Bronchial epithelial cell (primary cell): Measurements from ENCODE around the gene RTL10. TPM values are rescaled to one million over a fixed set of nuclear protein-coding genes. Genes with fewer than 3 reads are reported as not detected.

Experiments used
- DNase-seq: peaks from one replicate; pipeline ENCODE4 v3.0.0-alpha.2; 2010; ENCODE audit warnings: low read depth
- FAIRE-seq: peaks from 2 replicates; lab custom pipeline; 2011; peaks lifted over from hg19 to GRCh38; lab: Jason Lieb, UNC
- H3K27me3 ChIP-seq: 2 replicates; pipeline ENCODE4 v1.5.1; 2011; ENCODE audit warnings: low read length; ENCODE audit not compliant: control insufficient read depth, insufficient read depth
- H3K36me3 ChIP-seq: 2 replicates; pipeline ENCODE4 v1.5.1; 2011; ENCODE audit warnings: low read length; ENCODE audit not compliant: control insufficient read depth, insufficient read depth
- H3K4me3 ChIP-seq: 2 replicates; pipeline ENCODE4 v1.5.1; 2011; ENCODE audit warnings: mild to moderate bottlenecking, low read depth, low read length, control low read depth
- CTCF ChIP-seq: IDR thresholded peaks from 2 replicates; pipeline ENCODE4 v1.5.1; 2011; ENCODE audit warnings: mild to moderate bottlenecking, moderate library complexity, low read length, control low read depth, inconsistent platforms; ENCODE audit not compliant: insufficient read depth, severe bottlenecking
- total RNA-seq: library from RNA; depleted of rRNA; stranded (reverse); fragments of >200 nt; gene quantifications from 2 replicates; pipeline ENCODE4 v1.2.1, GENCODE V29; 2014

RTL10 gene
- total RNA-seq, 1 donor from 2014 or later = 9.5 TPM

- DNase-seq = no peak
- no peak for FAIRE-seq
- Histone ChIP-seq H3K4me3 (no peak overlapping the region), H3K36me3 (no peaks in the 10 kb centered on the region), H3K27me3 (no peaks in the 10 kb centered on the region)
- no peak for TF ChIP-seq CTCF
Observed at GRCh38 chr22:19871845-19872778, 17.4 kb upstream of the RTL10 start.

DNA sequence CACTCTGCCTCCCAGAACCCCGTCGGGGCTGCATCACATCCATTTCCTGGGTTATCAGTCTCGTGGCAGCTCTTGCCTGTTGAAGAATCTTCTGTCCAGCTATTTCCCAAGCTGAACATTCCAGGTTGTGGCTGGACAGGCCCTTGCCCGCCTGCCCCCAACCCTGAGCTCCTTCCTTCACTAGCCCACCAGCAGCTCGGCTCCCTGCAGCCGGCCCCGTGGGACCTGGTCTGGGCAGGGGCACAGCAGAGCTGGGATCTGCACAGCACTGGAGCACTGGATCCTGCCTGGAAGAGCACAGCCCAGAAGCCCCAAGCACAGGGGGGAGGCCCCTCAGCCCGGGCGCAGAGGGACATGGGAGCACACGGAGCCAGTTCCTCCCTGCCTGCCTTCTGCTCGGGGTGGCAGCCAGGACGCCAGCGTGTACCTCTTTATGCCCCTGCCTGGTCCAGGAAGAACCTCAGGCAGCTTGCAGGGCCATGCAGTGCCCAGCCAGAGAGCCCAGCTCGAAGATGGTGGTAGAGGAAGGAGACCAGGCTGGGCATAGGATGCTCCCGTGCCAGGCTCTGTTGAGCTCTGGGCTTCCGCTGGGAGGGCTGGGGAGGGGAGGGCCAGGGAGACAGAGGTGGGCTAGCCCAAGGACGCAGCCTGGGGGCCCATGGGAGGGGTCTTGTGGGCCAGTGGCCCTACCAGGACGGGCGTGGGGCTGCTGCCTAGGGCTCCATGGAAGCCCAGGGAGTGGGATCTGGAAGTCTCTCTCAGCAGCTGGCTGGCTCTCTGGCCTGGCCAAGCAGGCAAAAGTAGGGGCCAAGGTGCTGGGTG lies 16.6 kb upstream of the RTL10 start:
- FAIRE-seq (no peak), DNase-seq (no peak)
- no peak for TF ChIP-seq CTCF
- H3K36me3 ChIP-seq = no peaks in the 10 kb centered on the region
- H3K4me3 ChIP-seq = no peak overlapping the region
- H3K27me3 ChIP-seq = no peaks in the 10 kb centered on the region

- no peaks in the 10 kb centered on the region for H3K36me3 ChIP-seq
- FAIRE-seq (no peak), DNase-seq (no peak)
Observed at GRCh38 chr22:19870153-19871022, 15.7 kb upstream of the RTL10 start.

GRCh38 chr22:19869497-19870152 lies 15.0 kb upstream of the RTL10 start:
- no peak overlapping the region for H3K4me3 ChIP-seq
- no peaks in the 10 kb centered on the region for H3K27me3 ChIP-seq
- DNase-seq (no peak), FAIRE-seq (no peak)
- no peaks in the 10 kb centered on the region for H3K36me3 ChIP-seq
- no peak for TF ChIP-seq CTCF

More at GRCh38 chr22:19870153-19871022, 15.7 kb upstream of the RTL10 start:
- Histone ChIP-seq H3K27me3 (no peaks in the 10 kb centered on the region), H3K4me3 (no peak overlapping the region)
- no peak for TF ChIP-seq CTCF

DNA sequence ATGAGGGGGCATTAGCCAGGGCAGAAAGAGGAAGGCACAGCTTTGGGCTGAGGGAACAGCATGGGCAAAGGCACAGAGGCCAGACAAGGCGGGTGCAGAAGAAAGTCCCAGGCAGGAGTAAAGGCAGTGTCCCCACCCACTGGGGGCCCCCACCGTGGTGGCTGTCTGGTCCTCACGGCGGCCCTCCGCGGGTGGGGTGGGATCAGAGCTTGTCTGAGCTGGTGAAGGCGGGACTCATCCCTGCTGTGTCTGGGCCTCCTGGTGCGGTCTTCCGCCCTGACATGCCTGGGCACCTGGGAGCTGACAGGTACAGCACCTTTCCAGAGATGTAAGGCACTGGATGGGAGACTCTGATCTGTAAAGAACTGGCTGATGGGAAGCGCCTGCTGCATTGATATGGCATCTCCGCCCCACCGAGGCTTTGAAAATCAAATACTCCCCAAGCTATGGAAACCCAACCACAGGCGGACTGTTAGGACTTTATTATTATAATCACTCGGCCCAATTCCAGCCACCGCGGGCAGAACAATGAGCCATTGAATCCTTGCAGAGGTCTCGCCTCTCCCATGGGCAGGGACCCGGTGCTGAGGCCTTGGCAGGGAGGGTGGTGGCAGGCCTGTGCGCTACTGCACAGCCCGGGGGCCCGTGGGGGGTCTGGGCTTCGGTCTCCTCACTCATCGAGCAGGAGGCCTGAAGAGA lies 14.2 kb upstream of the RTL10 start:
- FAIRE-seq (no peak), DNase-seq (peak; percentile 68)
- H3K36me3 ChIP-seq = no peaks in the 10 kb centered on the region
- no peaks in the 10 kb centered on the region for H3K27me3 ChIP-seq
- H3K4me3 ChIP-seq = no peak overlapping the region
- TF ChIP-seq CTCF = no peak
